Nephron progenitor cell (in vitro differentiated cells): ENCODE results near the gene TUT4.

Experiments
- DNase-seq: peaks from one replicate; pipeline ENCODE4 v3.0.0; 2021
- H3K27ac Mint-ChIP-seq: 2 replicates; pipeline ENCODE4 v1.8.0; 2021; ENCODE audit warnings: mild to moderate bottlenecking, moderate library complexity, mixed read lengths
- H3K27me3 Mint-ChIP-seq: 2 replicates; pipeline ENCODE4 v1.8.0; 2021; ENCODE audit warnings: mild to moderate bottlenecking, low read depth, mixed read lengths; ENCODE audit not compliant: poor library complexity
- H3K36me3 Mint-ChIP-seq: 2 replicates; pipeline ENCODE4 v1.8.0; 2021; ENCODE audit warnings: low read depth, mixed read lengths
- H3K4me1 Mint-ChIP-seq: 2 replicates; pipeline ENCODE4 v1.8.0; 2021; ENCODE audit warnings: mixed read lengths
- H3K4me3 Mint-ChIP-seq: 2 replicates; pipeline ENCODE4 v1.8.0; 2021; ENCODE audit warnings: mild to moderate bottlenecking, moderate library complexity, mixed read lengths
- H3K9me3 Mint-ChIP-seq: 2 replicates; pipeline ENCODE4 v1.8.0; 2021; ENCODE audit warnings: mild to moderate bottlenecking, moderate library complexity, mixed read lengths
- CTCF ChIP-seq: fragments of 200-600 bp; sonication (generic); IDR thresholded peaks from 2 replicates; pipeline ENCODE4 v1.5.0; 2021; ENCODE audit warnings: antibody characterized with exemption

TUT4 gene

GRCh38 chr1:52503706-52504105 is 49.2 kb downstream of the TUT4 start:
- no peaks in the 10 kb centered on the region for H3K4me1 Mint-ChIP-seq
- TF ChIP-seq CTCF: no peak
- H3K36me3 Mint-ChIP-seq: peaks cover 73% of the 10 kb centered on the region
- no peak overlapping the region for H3K4me3 Mint-ChIP-seq
- H3K27ac Mint-ChIP-seq: no peak overlapping the region
- H3K27me3 Mint-ChIP-seq: no peaks in the 10 kb centered on the region
- no peak for DNase-seq
- H3K9me3 Mint-ChIP-seq: peaks cover 6% of the 10 kb centered on the region

GRCh38 chr1:52502789-52503188 is 50.1 kb downstream of the TUT4 start:
- no peak for TF ChIP-seq CTCF
- H3K9me3 Mint-ChIP-seq: peaks cover 6% of the 10 kb centered on the region
- H3K36me3 Mint-ChIP-seq: peaks cover 77% of the 10 kb centered on the region
- DNase-seq: no peak
- no peak overlapping the region for H3K27ac Mint-ChIP-seq
- H3K4me1 Mint-ChIP-seq: no peaks in the 10 kb centered on the region
- no peak overlapping the region for H3K4me3 Mint-ChIP-seq
- H3K27me3 Mint-ChIP-seq: no peaks in the 10 kb centered on the region

GRCh38 chr1:52487632-52488031 is 65.3 kb downstream of the TUT4 start:
- H3K36me3 Mint-ChIP-seq: peaks cover 42% of the 10 kb centered on the region
- no peaks in the 10 kb centered on the region for H3K9me3 Mint-ChIP-seq
- no peak overlapping the region for H3K4me3 Mint-ChIP-seq
- no peak for TF ChIP-seq CTCF
- DNase-seq: no peak
- H3K27ac Mint-ChIP-seq: peak overlapping the region; percentile 75
- H3K4me1 Mint-ChIP-seq: no peaks in the 10 kb centered on the region
- H3K27me3 Mint-ChIP-seq: no peaks in the 10 kb centered on the region

GRCh38 chr1:52482326-52483004 is 70.4 kb downstream of the TUT4 start:
- DNase-seq: no peak
- no peak for TF ChIP-seq CTCF
- Mint-ChIP-seq H3K4me3 (no peak overlapping the region), H3K36me3 (peaks cover 32% of the 10 kb centered on the region), H3K9me3 (no peaks in the 10 kb centered on the region), H3K27ac (no peak overlapping the region), H3K27me3 (no peaks in the 10 kb centered on the region), H3K4me1 (no peaks in the 10 kb centered on the region)

GRCh38 chr1:52479076-52479475 is 73.8 kb downstream of the TUT4 start:
- DNase-seq: no peak
- H3K4me1 Mint-ChIP-seq: no peaks in the 10 kb centered on the region
- H3K36me3 Mint-ChIP-seq: peaks cover 37% of the 10 kb centered on the region
- no peaks in the 10 kb centered on the region for H3K9me3 Mint-ChIP-seq
- no peaks in the 10 kb centered on the region for H3K27me3 Mint-ChIP-seq
- H3K27ac Mint-ChIP-seq: no peak overlapping the region
- no peak for TF ChIP-seq CTCF
- no peak overlapping the region for H3K4me3 Mint-ChIP-seq

GRCh38 chr1:52477876-52478275 is 75.0 kb downstream of the TUT4 start:
- DNase-seq: no peak
- H3K27me3 Mint-ChIP-seq: no peaks in the 10 kb centered on the region
- no peak for TF ChIP-seq CTCF

More at GRCh38 chr1:52477876-52478275, 75.0 kb downstream of the TUT4 start:
- H3K9me3 Mint-ChIP-seq: no peaks in the 10 kb centered on the region
- H3K36me3 Mint-ChIP-seq: peaks cover 40% of the 10 kb centered on the region
- H3K4me1 Mint-ChIP-seq: no peaks in the 10 kb centered on the region
- H3K27ac Mint-ChIP-seq: no peak overlapping the region
- no peak overlapping the region for H3K4me3 Mint-ChIP-seq
